Osteocyte (in vitro differentiated cells): ENCODE results near the gene LTC4S. TPM values are rescaled to one million over a fixed set of nuclear protein-coding genes. Genes with fewer than 3 reads are reported as not detected.

Experiments
- DNase-seq: peaks from one replicate; pipeline ENCODE4 v3.0.0; 2021; ENCODE audit warnings: mixed read lengths; ENCODE audit not compliant: unreplicated experiment; ENCODE audit errors: extremely low spot score
- H3K27ac Mint-ChIP-seq: one replicate; pipeline ENCODE4 v1.8.0; 2021; ENCODE audit warnings: mild to moderate bottlenecking, mixed read lengths; ENCODE audit not compliant: unreplicated experiment
- H3K27me3 Mint-ChIP-seq: one replicate; pipeline ENCODE4 v1.8.0; 2021; ENCODE audit warnings: mixed read lengths; ENCODE audit not compliant: unreplicated experiment
- H3K36me3 Mint-ChIP-seq: one replicate; pipeline ENCODE4 v1.8.0; 2021; ENCODE audit warnings: mixed read lengths; ENCODE audit not compliant: unreplicated experiment
- H3K4me1 Mint-ChIP-seq: one replicate; pipeline ENCODE4 v1.8.0; 2021; ENCODE audit warnings: mixed read lengths; ENCODE audit not compliant: unreplicated experiment
- H3K4me3 Mint-ChIP-seq: one replicate; pipeline ENCODE4 v1.8.0; 2021; ENCODE audit warnings: mild to moderate bottlenecking, moderate library complexity, mixed read lengths; ENCODE audit not compliant: unreplicated experiment
- H3K9me3 Mint-ChIP-seq: one replicate; pipeline ENCODE4 v1.8.0; 2021; ENCODE audit warnings: mixed read lengths; ENCODE audit not compliant: unreplicated experiment
- total RNA-seq: library from RNA; stranded (reverse); gene quantifications from 2 replicates; pipeline ENCODE4 v1.2.1, GENCODE V29; 2021
- TF ChIP-seq, protein P1 (sequence below): fragments of 200-600 bp; sonication (generic); IDR thresholded peaks from 2 replicates; pipeline ENCODE4 v1.5.0; 2021; ENCODE audit warnings: antibody characterized with exemption, mild to moderate bottlenecking, moderate library complexity

LTC4S gene
- total RNA-seq, 1 donor from 2014 or later: 2.4 TPM

DNA sequence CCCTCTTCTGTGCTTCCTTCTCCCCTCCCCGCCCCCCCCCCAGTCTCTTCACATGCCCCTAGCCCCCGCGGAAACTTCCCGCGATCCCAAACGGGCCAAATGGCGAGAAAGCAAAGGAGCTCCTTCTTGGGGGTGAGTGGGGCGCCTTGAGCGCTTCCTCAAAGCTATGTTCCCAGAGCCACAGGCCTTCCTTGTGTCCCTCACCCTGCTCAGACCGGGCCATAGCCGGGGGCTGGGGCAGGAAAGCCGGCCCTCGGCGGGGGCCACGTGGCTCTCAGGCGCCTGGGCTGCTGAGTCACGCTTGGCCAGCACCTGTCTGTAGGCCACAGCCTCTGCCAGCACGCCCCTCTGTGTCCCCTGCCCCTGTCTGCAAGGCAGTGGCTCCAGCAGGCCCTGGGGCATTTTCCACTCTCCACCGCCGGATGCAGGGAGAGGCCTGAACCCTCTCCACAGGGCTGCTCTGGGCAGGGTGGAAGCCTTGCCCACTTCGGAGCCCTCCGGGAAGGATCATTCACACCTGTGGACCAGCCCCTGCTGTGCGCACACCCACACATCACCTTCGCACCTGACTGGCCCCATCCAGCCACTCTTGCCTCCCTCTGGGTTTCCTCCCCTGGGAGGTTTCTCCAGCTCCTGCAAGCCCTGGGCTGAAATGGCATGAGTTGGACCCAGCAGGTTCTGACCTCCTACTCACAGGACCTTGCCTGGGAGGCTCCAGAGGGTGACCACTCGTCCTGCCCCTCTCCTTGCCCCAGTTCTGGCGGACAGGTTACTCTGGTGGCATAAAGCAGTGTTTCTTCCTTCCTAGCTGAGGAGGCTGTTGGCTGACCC, 25.7 kb downstream of the LTC4S start:
- H3K27me3 Mint-ChIP-seq: no peaks in the 10 kb centered on the region
- peak; percentile 91 for DNase-seq
- peak overlapping the region; percentile 79 for H3K4me3 Mint-ChIP-seq
- TF ChIP-seq, protein P1, sequence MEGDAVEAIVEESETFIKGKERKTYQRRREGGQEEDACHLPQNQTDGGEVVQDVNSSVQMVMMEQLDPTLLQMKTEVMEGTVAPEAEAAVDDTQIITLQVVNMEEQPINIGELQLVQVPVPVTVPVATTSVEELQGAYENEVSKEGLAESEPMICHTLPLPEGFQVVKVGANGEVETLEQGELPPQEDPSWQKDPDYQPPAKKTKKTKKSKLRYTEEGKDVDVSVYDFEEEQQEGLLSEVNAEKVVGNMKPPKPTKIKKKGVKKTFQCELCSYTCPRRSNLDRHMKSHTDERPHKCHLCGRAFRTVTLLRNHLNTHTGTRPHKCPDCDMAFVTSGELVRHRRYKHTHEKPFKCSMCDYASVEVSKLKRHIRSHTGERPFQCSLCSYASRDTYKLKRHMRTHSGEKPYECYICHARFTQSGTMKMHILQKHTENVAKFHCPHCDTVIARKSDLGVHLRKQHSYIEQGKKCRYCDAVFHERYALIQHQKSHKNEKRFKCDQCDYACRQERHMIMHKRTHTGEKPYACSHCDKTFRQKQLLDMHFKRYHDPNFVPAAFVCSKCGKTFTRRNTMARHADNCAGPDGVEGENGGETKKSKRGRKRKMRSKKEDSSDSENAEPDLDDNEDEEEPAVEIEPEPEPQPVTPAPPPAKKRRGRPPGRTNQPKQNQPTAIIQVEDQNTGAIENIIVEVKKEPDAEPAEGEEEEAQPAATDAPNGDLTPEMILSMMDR: no peak
- H3K4me1 Mint-ChIP-seq: peaks cover 49% of the 10 kb centered on the region
- H3K27ac Mint-ChIP-seq: peak overlapping the region; percentile 96
- peaks cover 16% of the 10 kb centered on the region for H3K36me3 Mint-ChIP-seq
- H3K9me3 Mint-ChIP-seq: no peaks in the 10 kb centered on the region

DNA sequence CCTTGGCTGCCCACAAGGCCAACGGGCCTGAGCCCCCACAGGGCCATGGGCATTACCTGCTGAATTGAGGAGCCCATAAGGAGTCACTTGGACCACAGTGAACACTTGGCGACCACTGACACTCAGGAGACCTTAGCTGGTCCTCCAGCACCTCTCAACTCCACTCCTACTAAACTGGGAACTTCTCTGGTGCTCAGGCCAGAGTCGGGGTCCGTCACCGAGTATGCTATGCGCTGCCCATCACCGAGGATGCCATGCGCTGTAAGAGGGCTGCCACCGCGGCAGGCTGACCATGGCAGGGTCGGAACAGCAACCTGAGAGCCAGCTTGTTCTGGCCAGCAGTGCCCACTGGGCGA, 26.3 kb downstream of the LTC4S start:
- peaks cover 21% of the 10 kb centered on the region for H3K36me3 Mint-ChIP-seq
- H3K9me3 Mint-ChIP-seq: no peaks in the 10 kb centered on the region
- no peaks in the 10 kb centered on the region for H3K27me3 Mint-ChIP-seq
- TF ChIP-seq, protein P1: no peak
- peak overlapping the region; percentile 79 for H3K4me3 Mint-ChIP-seq
- H3K27ac Mint-ChIP-seq: peak overlapping the region; percentile 96
- no peak for DNase-seq
- peaks cover 55% of the 10 kb centered on the region for H3K4me1 Mint-ChIP-seq

DNA sequence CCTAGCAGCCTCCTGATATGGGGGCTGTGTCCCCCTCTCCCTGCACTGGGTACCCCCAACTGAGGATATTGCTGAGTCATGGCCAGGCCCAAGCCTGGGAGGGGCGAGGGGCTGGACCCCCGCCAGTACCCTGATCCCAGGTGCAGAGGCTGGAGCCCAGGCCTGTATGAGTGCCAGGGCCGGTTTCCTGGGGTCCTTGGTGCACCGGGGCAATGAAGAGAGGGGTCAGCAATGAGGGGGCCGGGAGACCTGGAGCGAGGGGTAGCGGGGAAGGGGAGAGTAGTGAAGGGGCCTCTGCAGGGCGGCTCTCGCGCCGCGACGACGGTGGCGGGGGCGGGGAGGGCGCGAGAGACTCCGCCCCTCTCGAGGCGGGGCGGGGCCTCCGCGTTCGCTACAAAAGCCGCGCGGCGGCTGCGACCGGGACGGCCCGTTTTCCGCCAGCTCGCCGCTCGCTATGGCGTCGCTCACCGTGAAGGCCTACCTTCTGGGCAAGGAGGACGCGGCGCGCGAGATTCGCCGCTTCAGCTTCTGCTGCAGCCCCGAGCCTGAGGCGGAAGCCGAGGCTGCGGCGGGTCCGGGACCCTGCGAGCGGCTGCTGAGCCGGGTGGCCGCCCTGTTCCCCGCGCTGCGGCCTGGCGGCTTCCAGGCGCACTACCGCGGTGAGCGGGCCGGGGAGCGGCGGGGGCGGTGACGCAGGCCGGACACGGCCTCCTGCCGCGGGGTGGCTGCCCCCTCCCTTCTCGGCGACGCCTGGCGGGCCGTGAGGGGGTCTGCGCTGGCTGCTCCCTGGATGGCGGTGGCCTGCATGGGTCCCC, 26.9 kb downstream of the LTC4S start, which contains the start of gene SQSTM1:
Gene SQSTM1, plus strand, starts transcription at position 423 of the 815 bp plus-strand sequence. Its CDS starts 32 bp downstream, at position 455.
- peak; percentile 93 for DNase-seq

DNA sequence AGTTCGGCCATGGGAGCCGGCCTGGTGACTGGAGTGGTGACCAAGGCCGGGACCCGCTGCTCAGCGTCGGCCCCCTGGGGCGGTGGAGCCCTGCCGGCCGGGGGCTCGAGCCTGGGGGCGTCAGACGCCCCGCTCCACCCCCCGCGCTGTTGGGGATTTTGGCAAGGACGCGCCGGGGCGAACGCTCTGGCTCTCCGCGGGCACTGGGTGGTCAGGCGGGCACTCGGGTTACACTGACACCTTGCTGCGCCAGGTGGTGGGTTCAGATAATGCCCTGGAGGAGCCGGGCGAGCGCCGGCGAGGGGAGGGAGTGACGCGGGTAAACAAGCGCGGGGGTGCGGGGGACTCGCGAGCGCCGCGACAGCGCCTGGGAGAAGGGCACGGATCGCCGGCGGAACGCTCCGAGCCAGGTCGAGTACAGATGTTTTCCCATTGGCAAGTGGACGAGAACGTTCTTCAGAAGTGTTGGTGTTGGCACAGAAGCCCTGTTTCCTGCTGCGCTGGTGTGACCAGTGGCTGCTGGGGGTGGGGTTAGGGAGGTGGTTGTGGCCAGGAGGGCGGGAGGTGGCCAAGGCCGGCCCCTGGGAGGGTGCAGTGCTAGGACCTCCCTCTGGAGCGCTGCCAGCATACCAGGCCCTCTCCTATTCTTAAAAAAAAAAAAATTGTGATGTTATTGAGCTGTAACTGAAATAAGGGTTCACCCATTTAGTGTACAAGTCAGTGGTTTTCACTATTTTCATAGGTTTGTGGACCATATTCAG, 27.7 kb downstream of the LTC4S start:
- peak overlapping the region; percentile 97 for H3K27ac Mint-ChIP-seq
- H3K27me3 Mint-ChIP-seq: no peaks in the 10 kb centered on the region
- H3K4me3 Mint-ChIP-seq: peak overlapping the region; percentile 93
- H3K9me3 Mint-ChIP-seq: no peaks in the 10 kb centered on the region
- TF ChIP-seq, protein P1: no peak
- peaks cover 57% of the 10 kb centered on the region for H3K4me1 Mint-ChIP-seq
- DNase-seq: peak; percentile 95
- peaks cover 30% of the 10 kb centered on the region for H3K36me3 Mint-ChIP-seq

More for the DNA sequence above, 26.9 kb downstream of the LTC4S start, which contains the start of gene SQSTM1:
- Mint-ChIP-seq H3K27me3 (no peaks in the 10 kb centered on the region), H3K9me3 (no peaks in the 10 kb centered on the region), H3K4me3 (peak within 1 kb of the TSS; percentile 93), H3K4me1 (peaks cover 59% of the 10 kb centered on the region), H3K27ac (peak within 1 kb of the TSS; percentile 97), H3K36me3 (peaks cover 25% of the 10 kb centered on the region)
- TF ChIP-seq, protein P1: no peak
